GM12878 (cell line): ENCODE measurements around the gene TMEM217. TPM values are rescaled to one million over a fixed set of nuclear protein-coding genes. Genes with fewer than 3 reads are reported as not detected.

Experiments used
- CHD2 ChIP-seq: IDR thresholded peaks from 2 replicates; pipeline ENCODE4 v1.6.1; 2011; ENCODE audit warnings: low read depth, low read length, improper control_type of control experiment, borderline replicate concordance
- EZH2 ChIP-seq: IDR thresholded peaks from 2 replicates; pipeline ENCODE4 v1.6.1; 2012; ENCODE audit warnings: low read depth, mild to moderate bottlenecking, control low read depth, inconsistent platforms, low read length, borderline replicate concordance; ENCODE audit not compliant: control insufficient read depth
- PKNOX1 ChIP-seq: fragments of 450-650 bp; IDR thresholded peaks from 2 replicates; pipeline ENCODE4 v1.6.1; 2016; ENCODE audit warnings: mild to moderate bottlenecking
- RAD51 ChIP-seq: fragments of 450-650 bp; IDR thresholded peaks from 2 replicates; pipeline ENCODE4 v1.6.1; 2016; ENCODE audit warnings: moderate library complexity, mild to moderate bottlenecking, inconsistent platforms
- WRNIP1 ChIP-seq: IDR thresholded peaks from 2 replicates; pipeline ENCODE4 v1.6.1; 2011; ENCODE audit warnings: low read depth, low read length, improper control_type of control experiment, borderline replicate concordance
- ZNF384 ChIP-seq: IDR thresholded peaks from 2 replicates; pipeline ENCODE4 v1.6.1; 2012; ENCODE audit warnings: low read depth, mild to moderate bottlenecking, low read length, improper control_type of control experiment, borderline replicate concordance
- ZSCAN29 ChIP-seq: fragments of 450-650 bp; IDR thresholded peaks from 2 replicates; pipeline ENCODE4 v1.6.1; 2017; ENCODE audit warnings: mild to moderate bottlenecking, moderate library complexity
- polyA plus RNA-seq, 11 experiments: library from polyadenylated mRNA; depleted of rRNA in 4 of 11; unstranded in 6 of 11; stranded (reverse) in 5 of 11; fragments of >200 nt; fragmentation: Nextera tagmentation in 4 of 11; fragmentation: Illumina TruSeq in 1 of 11; extraction: Ambion mirVana in 4 of 11; extraction: Trizol in 1 of 11; gene quantifications; 1 replicate in 1 of 11; 2 replicates in 10 of 11; pipeline versions ENCODE4 v1.2.1 to v1.2.3, GENCODE V29; 2011 to 2016; ENCODE audit warnings: inconsistent platforms in 2 of 11, missing spikeins in 2 of 11, low read depth in 1 of 11
- total RNA-seq, 4 experiments: library from RNA; depleted of rRNA in 3 of 4; stranded (reverse); fragments of >200 nt in 3 of 4; fragmentation: Illumina TruSeq in 1 of 4; extraction: Trizol in 1 of 4; gene quantifications; 2 replicates each; pipeline versions ENCODE4 v1.2.1 to v1.2.3, GENCODE V29; 2013 to 2021
- TF ChIP-seq, protein P1 (sequence below): fragments of 450-650 bp; IDR thresholded peaks from 2 replicates; pipeline ENCODE4 v1.6.1; 2017; ENCODE audit warnings: mild to moderate bottlenecking, moderate library complexity
- TF ChIP-seq, protein P2 (sequence below): fragments of 150-350 bp; IDR thresholded peaks from 2 replicates; pipeline ENCODE4 v1.6.1; 2014; ENCODE audit warnings: mild to moderate bottlenecking, low read depth, low read length
- TF ChIP-seq, protein P3 (sequence below): IDR thresholded peaks from 2 replicates; pipeline ENCODE4 v1.6.1; 2011; ENCODE audit warnings: borderline replicate concordance, low read depth, mild to moderate bottlenecking, moderate library complexity, low read length; ENCODE audit not compliant: insufficient read depth, poor library complexity, severe bottlenecking

Gene TMEM217
- total and polyA plus RNA-seq, 10 of the 15 experiments (the other 5 are each of a cell fraction or from before 2014, with no cell fraction given) = 1.3 to 4.5 (median 2.3) TPM

- TF ChIP-seq PKNOX1 (no peak), RAD51 (no peak), EZH2 (no peak), WRNIP1 (no peak), ZSCAN29 (no peak), CHD2 (no peak), ZNF384 (no peak)
- TF ChIP-seq, protein P1, sequence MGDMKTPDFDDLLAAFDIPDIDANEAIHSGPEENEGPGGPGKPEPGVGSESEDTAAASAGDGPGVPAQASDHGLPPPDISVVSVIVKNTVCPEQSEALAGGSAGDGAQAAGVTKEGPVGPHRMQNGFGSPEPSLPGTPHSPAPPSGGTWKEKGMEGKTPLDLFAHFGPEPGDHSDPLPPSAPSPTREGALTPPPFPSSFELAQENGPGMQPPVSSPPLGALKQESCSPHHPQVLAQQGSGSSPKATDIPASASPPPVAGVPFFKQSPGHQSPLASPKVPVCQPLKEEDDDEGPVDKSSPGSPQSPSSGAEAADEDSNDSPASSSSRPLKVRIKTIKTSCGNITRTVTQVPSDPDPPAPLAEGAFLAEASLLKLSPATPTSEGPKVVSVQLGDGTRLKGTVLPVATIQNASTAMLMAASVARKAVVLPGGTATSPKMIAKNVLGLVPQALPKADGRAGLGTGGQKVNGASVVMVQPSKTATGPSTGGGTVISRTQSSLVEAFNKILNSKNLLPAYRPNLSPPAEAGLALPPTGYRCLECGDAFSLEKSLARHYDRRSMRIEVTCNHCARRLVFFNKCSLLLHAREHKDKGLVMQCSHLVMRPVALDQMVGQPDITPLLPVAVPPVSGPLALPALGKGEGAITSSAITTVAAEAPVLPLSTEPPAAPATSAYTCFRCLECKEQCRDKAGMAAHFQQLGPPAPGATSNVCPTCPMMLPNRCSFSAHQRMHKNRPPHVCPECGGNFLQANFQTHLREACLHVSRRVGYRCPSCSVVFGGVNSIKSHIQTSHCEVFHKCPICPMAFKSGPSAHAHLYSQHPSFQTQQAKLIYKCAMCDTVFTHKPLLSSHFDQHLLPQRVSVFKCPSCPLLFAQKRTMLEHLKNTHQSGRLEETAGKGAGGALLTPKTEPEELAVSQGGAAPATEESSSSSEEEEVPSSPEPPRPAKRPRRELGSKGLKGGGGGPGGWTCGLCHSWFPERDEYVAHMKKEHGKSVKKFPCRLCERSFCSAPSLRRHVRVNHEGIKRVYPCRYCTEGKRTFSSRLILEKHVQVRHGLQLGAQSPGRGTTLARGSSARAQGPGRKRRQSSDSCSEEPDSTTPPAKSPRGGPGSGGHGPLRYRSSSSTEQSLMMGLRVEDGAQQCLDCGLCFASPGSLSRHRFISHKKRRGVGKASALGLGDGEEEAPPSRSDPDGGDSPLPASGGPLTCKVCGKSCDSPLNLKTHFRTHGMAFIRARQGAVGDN = no peak
- TF ChIP-seq, protein P2, sequence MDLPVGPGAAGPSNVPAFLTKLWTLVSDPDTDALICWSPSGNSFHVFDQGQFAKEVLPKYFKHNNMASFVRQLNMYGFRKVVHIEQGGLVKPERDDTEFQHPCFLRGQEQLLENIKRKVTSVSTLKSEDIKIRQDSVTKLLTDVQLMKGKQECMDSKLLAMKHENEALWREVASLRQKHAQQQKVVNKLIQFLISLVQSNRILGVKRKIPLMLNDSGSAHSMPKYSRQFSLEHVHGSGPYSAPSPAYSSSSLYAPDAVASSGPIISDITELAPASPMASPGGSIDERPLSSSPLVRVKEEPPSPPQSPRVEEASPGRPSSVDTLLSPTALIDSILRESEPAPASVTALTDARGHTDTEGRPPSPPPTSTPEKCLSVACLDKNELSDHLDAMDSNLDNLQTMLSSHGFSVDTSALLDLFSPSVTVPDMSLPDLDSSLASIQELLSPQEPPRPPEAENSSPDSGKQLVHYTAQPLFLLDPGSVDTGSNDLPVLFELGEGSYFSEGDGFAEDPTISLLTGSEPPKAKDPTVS = no peak
- TF ChIP-seq, protein P3, sequence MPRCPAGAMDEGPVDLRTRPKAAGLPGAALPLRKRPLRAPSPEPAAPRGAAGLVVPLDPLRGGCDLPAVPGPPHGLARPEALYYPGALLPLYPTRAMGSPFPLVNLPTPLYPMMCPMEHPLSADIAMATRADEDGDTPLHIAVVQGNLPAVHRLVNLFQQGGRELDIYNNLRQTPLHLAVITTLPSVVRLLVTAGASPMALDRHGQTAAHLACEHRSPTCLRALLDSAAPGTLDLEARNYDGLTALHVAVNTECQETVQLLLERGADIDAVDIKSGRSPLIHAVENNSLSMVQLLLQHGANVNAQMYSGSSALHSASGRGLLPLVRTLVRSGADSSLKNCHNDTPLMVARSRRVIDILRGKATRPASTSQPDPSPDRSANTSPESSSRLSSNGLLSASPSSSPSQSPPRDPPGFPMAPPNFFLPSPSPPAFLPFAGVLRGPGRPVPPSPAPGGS = no peak
Observed at GRCh38 chr6:37283268-37283667, 25.3 kb upstream of the TMEM217 start (continued).
